Upper lobe of left lung (tissue), 6 donors: ENCODE data around the gene CAPN5. TPM values are rescaled to one million over a fixed set of nuclear protein-coding genes. Genes with fewer than 3 reads are reported as not detected.

Experiments
- ATAC-seq, 2 donors: fragments of 200-7000 bp; cut with Tn5 transposase; one replicate each; pipeline ENCODE4 v1.9.1; 2022; ENCODE audit warnings: mild to moderate bottlenecking in 2 of 2, moderate library complexity in 2 of 2; ENCODE audit not compliant: low FRiP score in 2 of 2
- DNase-seq, 2 donors: peaks; one replicate each; pipeline ENCODE4 v3.0.0-alpha.2; 2019 to 2020
- H3K27ac ChIP-seq, 4 donors: fragments of 200-600 bp; sonication (generic); one replicate each; pipeline ENCODE4 v1.5.1; 2016 to 2019
- H3K27me3 ChIP-seq, 4 donors: fragments of 200-600 bp; sonication (generic); one replicate each; pipeline ENCODE4 v1.5.1; 2017 to 2019
- H3K36me3 ChIP-seq, 4 donors: fragments of 200-600 bp; sonication (generic); one replicate each; pipeline ENCODE4 v1.5.1; 2016 to 2019
- H3K4me1 ChIP-seq, 4 donors: fragments of 200-600 bp; sonication (generic); one replicate each; pipeline ENCODE4 v1.5.1; 2018 to 2019
- H3K4me3 ChIP-seq, 4 donors: fragments of 200-600 bp; sonication (generic); one replicate each; pipeline ENCODE4 v1.5.1; 2017 to 2019; ENCODE audit warnings: mild to moderate bottlenecking in 2 of 4, moderate library complexity in 1 of 4
- H3K9me3 ChIP-seq, 4 donors: fragments of 200-600 bp; sonication (generic); one replicate each; pipeline ENCODE4 v1.5.1; 2018 to 2019
- CTCF ChIP-seq, 6 experiments: fragments of 450-650 bp in 4 of 6; fragments of 200-600 bp in 2 of 6; sonication (generic) in 2 of 6; IDR thresholded peaks; one replicate each; pipeline ENCODE4 v1.5.1; 2016 to 2019; ENCODE audit warnings: antibody characterized with exemption in 6 of 6
- EP300 ChIP-seq, 4 donors: sonication (generic); formaldehyde crosslinking; IDR thresholded peaks; one replicate each; pipeline ENCODE4 v1.5.1; 2017; ENCODE audit warnings: antibody characterized with exemption in 4 of 4, control low read depth in 2 of 4
- POLR2A ChIP-seq, 4 donors: fragments of 450-650 bp; IDR thresholded peaks; one replicate each; pipeline ENCODE4 v1.5.1; 2016 to 2017; ENCODE audit warnings: antibody characterized with exemption in 4 of 4, mild to moderate bottlenecking in 2 of 4
- POLR2AphosphoS5 ChIP-seq, 2 donors: sonication (generic); formaldehyde crosslinking; IDR thresholded peaks; one replicate each; pipeline ENCODE4 v1.5.1; 2017; ENCODE audit warnings: antibody characterized with exemption in 2 of 2
- WGBS, 2 donors: methylation state at CpG; one replicate each; pipeline ENCODE4 v1.1.5; 2017 to 2018; 5-methylcytosine and 5-hydroxymethylcytosine counted together
- total RNA-seq, 6 donors: library from RNA; depleted of rRNA in 4 of 6; stranded (reverse); fragments of >200 nt in 4 of 6; gene quantifications; one replicate each; pipeline versions ENCODE4 v1.1.0 to v1.2.1, GENCODE V29; 2016 to 2021
- donor health status: DM: no; HTN: no; CAD: no; lungs with moderate emphysema.
- donor health status: DM: no; HTN: yes; CAD: no; lungs with severe emphysema.

CAPN5 gene
- total RNA-seq, 6 donors from 2014 or later = 2.6 to 8.4 (median 4.4) TPM

GRCh38 chr11:77064648-77065217 is 2.0 kb upstream of the CAPN5 start:
- WGBS, 2 donors = 93 to 96% methylated on average over 4 of the region's 4 CpGs
- no peak for TF ChIP-seq EP300 (IDR thresholded peaks at IDR 0.05)
- TF ChIP-seq CTCF (IDR thresholded peaks at IDR 0.05) = no peak
- no peak for TF ChIP-seq POLR2A (IDR thresholded peaks at IDR 0.05)
- no peak for TF ChIP-seq POLR2AphosphoS5 (IDR thresholded peaks at IDR 0.05)
- Histone ChIP-seq H3K36me3 (no peaks in the 10 kb centered on the region), H3K27ac (no peak overlapping the region), H3K9me3 (no peaks in the 10 kb centered on the region), H3K4me3 (no peak overlapping the region), H3K27me3 (no peaks in the 10 kb centered on the region), H3K4me1 (peaks cover 11 to 24% (median 13%) of the 10 kb centered on the region in 4 donors)
- ATAC-seq = no peak
- no peak for DNase-seq

- no peaks in the 10 kb centered on the region for H3K9me3 ChIP-seq
- H3K27me3 ChIP-seq = no peaks in the 10 kb centered on the region
- H3K36me3 ChIP-seq = no peaks in the 10 kb centered on the region
- 40 to 59% methylated on average over 5 to 14 of the region's 14 CpGs for WGBS, 2 donors
- peak; percentile 1 to 53 for ATAC-seq
- TF ChIP-seq EP300 (IDR thresholded peaks at IDR 0.05) = no peak
- peak in 1 of 2 donors; percentile 19 for TF ChIP-seq POLR2AphosphoS5 (IDR thresholded peaks at IDR 0.05)
- peak overlapping the region; percentile 69 to 91 (median 90) for H3K27ac ChIP-seq
- no peak for DNase-seq
- peaks cover 11 to 24% (median 13%) of the 10 kb centered on the region in 4 donors for H3K4me1 ChIP-seq
- peak overlapping the region in 3 of 4 donors; percentile 64 to 83 (median 65) for H3K4me3 ChIP-seq
Observed at GRCh38 chr11:77065878-77066228, 918 bp upstream of the CAPN5 start.

- ATAC-seq (no peak), DNase-seq (no peak)
- Histone ChIP-seq H3K27ac (no peak overlapping the region), H3K27me3 (no peaks in the 10 kb centered on the region), H3K36me3 (no peaks in the 10 kb centered on the region), H3K4me1 (peaks cover 24 to 39% (median 25%) of the 10 kb centered on the region in 4 donors), H3K4me3 (peak overlapping the region in 2 of 4 donors; percentile 64 to 83), H3K9me3 (no peaks in the 10 kb centered on the region)
- 86 to 92% methylated on average over 7 to 8 of the region's 8 CpGs for WGBS, 2 donors
- TF ChIP-seq EP300 (IDR thresholded peaks at IDR 0.05) = no peak
- TF ChIP-seq POLR2AphosphoS5 (IDR thresholded peaks at IDR 0.05) = no peak
- no peak for TF ChIP-seq POLR2A (IDR thresholded peaks at IDR 0.05)
- no peak for TF ChIP-seq CTCF (IDR thresholded peaks at IDR 0.05)
Observed at GRCh38 chr11:77067861-77068443, 1.2 kb downstream of the CAPN5 start.

- WGBS, 2 donors = 92 to 93% methylated on average over 7 of the region's 7 CpGs
- Histone ChIP-seq H3K27ac (no peak overlapping the region), H3K27me3 (no peaks in the 10 kb centered on the region), H3K36me3 (no peaks in the 10 kb centered on the region), H3K4me1 (peaks cover 31 to 46% (median 33%) of the 10 kb centered on the region in 4 donors), H3K4me3 (no peak overlapping the region), H3K9me3 (no peaks in the 10 kb centered on the region)
- no peak for ATAC-seq
- TF ChIP-seq CTCF (IDR thresholded peaks at IDR 0.05) = no peak
- TF ChIP-seq POLR2AphosphoS5 (IDR thresholded peaks at IDR 0.05) = no peak
- TF ChIP-seq EP300 (IDR thresholded peaks at IDR 0.05) = no peak
- no peak for TF ChIP-seq POLR2A (IDR thresholded peaks at IDR 0.05)
- DNase-seq = no peak
Observed at GRCh38 chr11:77068457-77069335, 1.9 kb downstream of the CAPN5 start.

DNA sequence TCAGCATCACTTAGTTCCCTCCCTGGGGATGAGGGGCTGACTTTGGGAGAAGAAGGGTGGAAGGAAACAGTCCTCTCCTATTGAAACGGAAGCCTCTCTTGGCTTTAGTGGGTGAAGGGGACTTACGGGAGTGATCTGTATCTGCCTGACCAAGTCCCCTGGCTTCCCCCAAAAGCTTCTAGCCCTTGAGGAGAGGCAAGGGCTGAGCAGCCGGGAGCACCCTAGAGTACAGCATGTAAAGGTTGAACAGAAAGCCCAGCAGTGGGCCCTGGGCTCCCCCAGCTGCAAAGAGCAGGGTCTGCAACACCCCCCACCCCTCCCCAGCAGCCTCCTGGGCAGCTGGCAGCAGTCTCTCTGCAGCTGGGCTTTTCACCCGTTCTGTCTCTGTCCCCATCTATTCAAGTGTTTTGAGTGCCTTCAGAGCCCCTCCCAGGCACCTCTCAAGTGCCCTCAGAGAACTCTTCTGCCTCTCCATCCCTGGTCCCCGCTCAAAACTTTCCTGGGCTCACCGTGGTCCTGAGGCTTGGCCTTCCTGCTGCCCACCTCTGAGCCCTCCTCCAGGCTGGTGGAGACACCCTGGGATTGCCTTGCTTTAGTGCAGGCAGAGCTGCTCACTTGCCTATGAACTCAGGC is 2.7 kb downstream of the CAPN5 start:
- Histone ChIP-seq H3K4me1 (peaks cover 39 to 54% (median 40%) of the 10 kb centered on the region in 4 donors), H3K27me3 (no peaks in the 10 kb centered on the region), H3K9me3 (no peaks in the 10 kb centered on the region), H3K36me3 (no peaks in the 10 kb centered on the region), H3K27ac (no peak overlapping the region), H3K4me3 (no peak overlapping the region)
- TF ChIP-seq POLR2AphosphoS5 (IDR thresholded peaks at IDR 0.05) = no peak
- no peak for TF ChIP-seq POLR2A (IDR thresholded peaks at IDR 0.05)
- TF ChIP-seq EP300 (IDR thresholded peaks at IDR 0.05) = no peak
- TF ChIP-seq CTCF (IDR thresholded peaks at IDR 0.05) = no peak
- WGBS, 2 donors = 80 to 82% methylated on average over 5 to 6 of the region's 6 CpGs
- DNase-seq = no peak
- ATAC-seq = no peak
